HL-60 (cell line): Measurements from ENCODE around the gene DPYD.

Source experiments
- CTCF ChIP-seq: IDR thresholded peaks from one replicate; pipeline ENCODE4 v1.5.1; 2011; ENCODE audit warnings: low read length, control low read depth, inconsistent platforms; ENCODE audit not compliant: insufficient read depth
- GABPA ChIP-seq: IDR thresholded peaks from 2 replicates; pipeline ENCODE4 v1.6.1; 2012; ENCODE audit warnings: low read depth
- POLR2AphosphoS5 ChIP-seq: IDR thresholded peaks from 2 replicates; pipeline ENCODE4 v1.6.1; 2012; ENCODE audit warnings: low read depth
- REST ChIP-seq: IDR thresholded peaks from 2 replicates; pipeline ENCODE4 v1.6.1; 2012; ENCODE audit warnings: low read depth; ENCODE audit not compliant: insufficient replicate concordance
- SPI1 ChIP-seq: IDR thresholded peaks from 2 replicates; pipeline ENCODE4 v1.6.1; 2012; ENCODE audit warnings: low read depth, mild to moderate bottlenecking, borderline replicate concordance

GRCh38 chr1:97524211-97524610, 396.6 kb downstream of the DPYD start:
- TF ChIP-seq POLR2AphosphoS5 (no peak), CTCF (no peak), REST (no peak), GABPA (no peak), SPI1 (no peak)
